Calu3 (cell line): ENCODE measurements around the gene LIPC. TPM values are rescaled to one million over a fixed set of nuclear protein-coding genes. Genes with fewer than 3 reads are reported as not detected.

Experiments used
- BruUV-seq: library from RNA; stranded (reverse); fragments of 400-500 nt; replicated peaks from 2 replicates; lab custom pipeline; 2021; lab: Mats Ljungman, UMichigan
- CTCF ChIA-PET: fragments of 300-600 bp; sonication (Branson Sonifier 250); formaldehyde crosslinking; loops from one replicate; lab custom pipeline; 2022; ENCODE audit warnings: antibody characterized with exemption; lab: Charles Lee
- DNase-seq: peaks from one replicate; pipeline ENCODE4 v3.0.0; 2022
- H3K27ac Mint-ChIP-seq: one replicate; pipeline ENCODE4 v1.8.0; 2022; ENCODE audit warnings: mixed read lengths; ENCODE audit not compliant: unreplicated experiment
- H3K27me3 Mint-ChIP-seq: one replicate; pipeline ENCODE4 v1.8.0; 2022; ENCODE audit warnings: mixed read lengths; ENCODE audit not compliant: unreplicated experiment
- H3K36me3 Mint-ChIP-seq: one replicate; pipeline ENCODE4 v1.8.0; 2022; ENCODE audit warnings: mild to moderate bottlenecking, moderate library complexity, mixed read lengths; ENCODE audit not compliant: insufficient read depth, unreplicated experiment
- H3K4me1 Mint-ChIP-seq: one replicate; pipeline ENCODE4 v1.8.0; 2022; ENCODE audit warnings: mild to moderate bottlenecking, low read depth, mixed read lengths; ENCODE audit not compliant: unreplicated experiment
- H3K4me3 Mint-ChIP-seq: one replicate; pipeline ENCODE4 v1.8.0; 2022; ENCODE audit warnings: mild to moderate bottlenecking, low read depth, moderate library complexity, mixed read lengths; ENCODE audit not compliant: unreplicated experiment
- H3K9me3 Mint-ChIP-seq: one replicate; pipeline ENCODE4 v1.8.0; 2022; ENCODE audit warnings: low read depth, mixed read lengths; ENCODE audit not compliant: unreplicated experiment
- intact Hi-C: fragments of 100-400 bp; cut with micrococcal nuclease; formaldehyde crosslinking; loops from one replicate; pipeline ENCODE4 v1.10.0; 2022; ENCODE audit not compliant: unreplicated experiment
- total RNA-seq: library from RNA; stranded (reverse); gene quantifications from 2 replicates; pipeline ENCODE4 v1.2.3, GENCODE V29; 2022
- TF ChIP-seq, protein P1 (sequence below): fragments of 200-600 bp; IDR thresholded peaks from one replicate; pipeline ENCODE4 v1.8.0; 2022; ENCODE audit warnings: antibody characterized with exemption; ENCODE audit not compliant: unreplicated experiment

The LIPC gene
- total RNA-seq, 1 experiment from 2014 or later: not detected

DNA sequence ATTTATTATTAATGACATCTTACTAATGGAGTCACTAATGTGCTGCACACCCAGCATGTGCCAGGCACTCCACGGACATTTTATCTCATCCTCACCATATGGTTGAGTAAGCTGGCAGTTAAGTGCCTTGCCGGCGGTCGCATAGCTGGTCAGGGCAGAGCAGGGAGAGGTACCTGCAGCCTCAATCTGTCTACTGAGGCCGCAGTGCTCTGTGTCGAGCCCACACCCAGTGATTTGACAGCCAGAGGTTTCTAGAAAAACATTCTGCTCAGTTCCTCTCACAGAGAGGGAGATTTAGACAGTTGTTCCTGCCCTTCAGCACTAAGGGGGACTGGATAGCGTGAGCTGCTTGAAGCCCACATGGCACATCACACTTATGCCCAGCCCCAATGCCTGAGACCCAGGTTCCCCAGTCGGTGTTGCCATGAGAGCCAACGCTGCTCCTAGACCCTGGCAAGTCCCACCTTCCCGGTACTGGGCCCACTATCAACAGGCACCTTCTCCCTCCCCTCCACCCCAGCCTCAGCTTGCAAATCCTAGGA, 2.6 kb downstream of the LIPC start:
- peaks cover 57% of the 10 kb centered on the region for H3K4me1 Mint-ChIP-seq
- no peaks in the 10 kb centered on the region for H3K9me3 Mint-ChIP-seq
- CTCF ChIA-PET: interaction anchor here (0.6 kb wide), 1 partner anchor 165 kb away, joined by 8 read pairs; no protein-coding TSS in a partner anchor
- H3K36me3 Mint-ChIP-seq: peaks cover 6% of the 10 kb centered on the region
- TF ChIP-seq, protein P1, sequence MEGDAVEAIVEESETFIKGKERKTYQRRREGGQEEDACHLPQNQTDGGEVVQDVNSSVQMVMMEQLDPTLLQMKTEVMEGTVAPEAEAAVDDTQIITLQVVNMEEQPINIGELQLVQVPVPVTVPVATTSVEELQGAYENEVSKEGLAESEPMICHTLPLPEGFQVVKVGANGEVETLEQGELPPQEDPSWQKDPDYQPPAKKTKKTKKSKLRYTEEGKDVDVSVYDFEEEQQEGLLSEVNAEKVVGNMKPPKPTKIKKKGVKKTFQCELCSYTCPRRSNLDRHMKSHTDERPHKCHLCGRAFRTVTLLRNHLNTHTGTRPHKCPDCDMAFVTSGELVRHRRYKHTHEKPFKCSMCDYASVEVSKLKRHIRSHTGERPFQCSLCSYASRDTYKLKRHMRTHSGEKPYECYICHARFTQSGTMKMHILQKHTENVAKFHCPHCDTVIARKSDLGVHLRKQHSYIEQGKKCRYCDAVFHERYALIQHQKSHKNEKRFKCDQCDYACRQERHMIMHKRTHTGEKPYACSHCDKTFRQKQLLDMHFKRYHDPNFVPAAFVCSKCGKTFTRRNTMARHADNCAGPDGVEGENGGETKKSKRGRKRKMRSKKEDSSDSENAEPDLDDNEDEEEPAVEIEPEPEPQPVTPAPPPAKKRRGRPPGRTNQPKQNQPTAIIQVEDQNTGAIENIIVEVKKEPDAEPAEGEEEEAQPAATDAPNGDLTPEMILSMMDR: no peak
- no peaks in the 10 kb centered on the region for H3K27me3 Mint-ChIP-seq
- no peak for DNase-seq
- H3K27ac Mint-ChIP-seq: no peak overlapping the region
- BruUV-seq: no TSS peak
- intact Hi-C loops: no loop called here
- H3K4me3 Mint-ChIP-seq: no peak overlapping the region

DNA sequence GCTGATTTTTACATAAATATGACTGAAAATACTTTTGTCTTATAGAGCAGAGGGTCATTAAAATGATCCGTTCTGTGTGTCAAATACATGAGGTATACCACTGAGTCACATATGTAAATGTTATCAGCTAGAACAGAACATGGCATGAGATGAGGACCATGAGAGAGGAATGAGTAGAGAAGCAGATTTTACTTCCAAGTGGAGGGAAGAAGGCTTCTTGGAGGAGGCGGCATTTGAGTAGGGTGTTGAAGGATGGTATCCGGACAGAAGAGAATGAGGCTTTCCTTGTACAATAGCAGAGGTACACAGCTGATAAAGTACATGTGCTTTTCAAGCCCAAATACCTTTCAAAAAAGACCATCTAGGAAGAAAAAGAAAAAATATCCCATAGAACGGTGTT, 4.8 kb downstream of the LIPC start:
- H3K27ac Mint-ChIP-seq: no peak overlapping the region
- H3K27me3 Mint-ChIP-seq: no peaks in the 10 kb centered on the region
- H3K4me1 Mint-ChIP-seq: peaks cover 71% of the 10 kb centered on the region
- no peak for DNase-seq
- TF ChIP-seq, protein P1: no peak
- CTCF ChIA-PET: interaction anchor here (0.5 to 0.6 kb wide), 2 partner anchors 33 to 53 kb away, joined by 3 to 4 read pairs; no protein-coding TSS in a partner anchor
- H3K4me3 Mint-ChIP-seq: no peak overlapping the region
- intact Hi-C loops: no loop called here
- H3K9me3 Mint-ChIP-seq: no peaks in the 10 kb centered on the region
- no TSS peak for BruUV-seq
- peaks cover 27% of the 10 kb centered on the region for H3K36me3 Mint-ChIP-seq

DNA sequence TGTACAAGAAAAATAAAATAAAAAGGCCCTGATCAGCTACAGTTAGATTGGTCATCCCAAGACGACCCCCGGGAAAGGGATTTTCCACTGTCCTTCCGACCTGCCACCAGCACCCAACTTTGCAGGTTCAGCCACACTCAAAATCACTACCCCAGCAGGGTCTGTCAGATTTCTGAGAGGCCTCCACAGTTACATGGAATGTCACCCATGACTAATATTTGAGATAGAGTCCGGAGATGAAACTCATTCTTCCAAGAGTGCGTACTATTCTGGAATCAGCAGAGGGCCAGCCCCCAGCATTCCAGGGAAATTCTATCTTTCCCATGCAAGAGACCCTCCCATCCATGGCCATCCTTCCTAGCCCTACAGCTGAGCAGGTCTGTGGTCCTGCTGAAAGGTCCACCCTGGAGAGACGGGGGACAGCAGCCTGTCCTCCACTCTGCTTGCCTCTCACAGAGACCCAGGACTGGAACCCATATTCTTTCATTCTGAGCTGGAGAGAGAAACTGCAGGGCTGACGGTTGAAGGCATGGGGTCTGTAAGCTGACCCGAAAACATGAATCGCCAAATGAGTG, 5.8 kb downstream of the LIPC start:
- Mint-ChIP-seq H3K27ac (no peak overlapping the region), H3K4me3 (no peak overlapping the region), H3K9me3 (no peaks in the 10 kb centered on the region), H3K27me3 (no peaks in the 10 kb centered on the region), H3K36me3 (peaks cover 34% of the 10 kb centered on the region), H3K4me1 (peaks cover 70% of the 10 kb centered on the region)
- intact Hi-C loops: no loop called here
- TF ChIP-seq, protein P1: no peak
- CTCF ChIA-PET: interaction anchor here (0.6 kb wide), 1 partner anchor 32 kb away, joined by 3 read pairs; no protein-coding TSS in a partner anchor
- BruUV-seq: no TSS peak
- no peak for DNase-seq

DNA sequence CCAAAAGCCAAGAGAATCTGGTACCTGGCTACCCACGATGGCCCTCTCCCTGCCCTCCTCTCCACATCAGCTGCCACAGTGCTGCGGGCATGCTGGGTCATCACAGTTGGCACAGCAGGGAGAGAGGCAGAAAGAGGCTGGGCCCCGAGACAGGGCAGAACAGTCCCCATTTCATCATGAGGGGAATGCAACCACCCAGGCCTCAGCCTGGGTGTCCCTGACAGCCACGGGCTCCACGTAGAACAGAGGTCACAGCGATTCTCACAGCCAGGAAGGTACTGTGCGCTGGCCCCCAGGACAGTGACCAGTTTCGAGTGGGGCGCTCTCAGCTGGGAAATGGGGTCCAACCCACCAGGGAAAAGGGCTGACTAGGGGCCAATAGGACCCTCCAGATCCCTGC, 6.3 kb downstream of the LIPC start:
- Mint-ChIP-seq H3K4me3 (no peak overlapping the region), H3K9me3 (no peaks in the 10 kb centered on the region), H3K27ac (no peak overlapping the region), H3K27me3 (no peaks in the 10 kb centered on the region), H3K36me3 (peaks cover 34% of the 10 kb centered on the region), H3K4me1 (peaks cover 68% of the 10 kb centered on the region)
- DNase-seq: no peak
- BruUV-seq: no TSS peak
- intact Hi-C loops: no loop called here
- CTCF ChIA-PET: interaction anchor here (0.6 kb wide), 1 partner anchor 32 kb away, joined by 3 read pairs; no protein-coding TSS in a partner anchor
- TF ChIP-seq, protein P1: no peak
